ENCODE results near the gene CENPB.

The CENPB gene

DNA sequence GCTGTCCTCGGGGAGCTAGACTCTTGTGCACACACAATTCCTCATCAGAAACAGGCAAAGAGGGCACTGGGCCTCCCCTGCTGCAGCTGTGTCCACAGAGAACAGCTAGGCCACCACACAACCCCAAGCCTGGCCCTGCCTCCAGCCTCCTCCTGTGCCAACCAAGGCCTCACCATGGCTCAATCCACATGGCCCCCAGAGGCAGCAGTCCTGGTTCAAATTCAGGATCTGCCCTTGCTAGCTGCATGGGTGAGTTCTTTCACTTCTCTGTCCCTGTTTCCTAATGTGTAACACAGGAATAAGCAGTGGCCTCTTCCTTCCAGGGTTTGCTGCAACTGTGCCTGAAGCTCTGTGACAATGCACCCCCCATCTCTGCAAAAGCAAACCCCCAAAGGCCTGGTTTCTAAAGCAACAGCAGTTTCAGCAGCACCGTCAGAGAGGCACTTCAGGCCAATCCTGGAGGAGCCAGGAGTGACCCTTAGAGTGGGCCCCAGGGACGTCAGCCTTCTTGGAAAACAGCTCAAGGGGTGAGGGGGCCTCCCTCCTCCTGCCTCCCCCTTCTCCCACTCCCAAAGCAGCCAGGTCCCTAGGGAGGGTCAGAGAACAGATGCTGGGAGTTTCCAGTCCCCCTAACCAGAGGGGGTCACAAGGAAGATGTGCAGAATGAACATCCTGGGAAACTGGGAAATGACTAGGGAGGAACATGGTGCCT is 21.2 kb downstream of the CENPB start:
- DNase-seq: no peak

DNA sequence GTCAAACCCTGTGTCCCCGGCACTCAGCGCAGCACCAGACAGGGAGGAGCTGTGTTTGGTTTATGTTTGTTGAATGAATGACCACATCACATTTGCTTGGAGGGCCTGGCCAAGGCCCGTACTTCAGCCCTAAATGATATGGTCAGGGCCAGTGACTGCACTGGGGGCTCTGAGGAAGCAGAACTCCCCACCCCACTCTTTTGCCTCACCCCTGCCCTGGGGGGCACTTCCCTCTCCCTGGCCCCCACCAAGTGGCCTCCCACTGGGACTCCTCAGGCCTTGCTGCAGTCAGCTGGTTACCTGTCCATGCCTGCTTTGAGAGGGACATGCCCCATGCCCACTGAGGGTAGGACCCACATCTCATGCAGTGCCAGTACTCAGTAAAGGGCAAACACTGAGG is 21.9 kb downstream of the CENPB start:
- DNase-seq: no peak

DNA sequence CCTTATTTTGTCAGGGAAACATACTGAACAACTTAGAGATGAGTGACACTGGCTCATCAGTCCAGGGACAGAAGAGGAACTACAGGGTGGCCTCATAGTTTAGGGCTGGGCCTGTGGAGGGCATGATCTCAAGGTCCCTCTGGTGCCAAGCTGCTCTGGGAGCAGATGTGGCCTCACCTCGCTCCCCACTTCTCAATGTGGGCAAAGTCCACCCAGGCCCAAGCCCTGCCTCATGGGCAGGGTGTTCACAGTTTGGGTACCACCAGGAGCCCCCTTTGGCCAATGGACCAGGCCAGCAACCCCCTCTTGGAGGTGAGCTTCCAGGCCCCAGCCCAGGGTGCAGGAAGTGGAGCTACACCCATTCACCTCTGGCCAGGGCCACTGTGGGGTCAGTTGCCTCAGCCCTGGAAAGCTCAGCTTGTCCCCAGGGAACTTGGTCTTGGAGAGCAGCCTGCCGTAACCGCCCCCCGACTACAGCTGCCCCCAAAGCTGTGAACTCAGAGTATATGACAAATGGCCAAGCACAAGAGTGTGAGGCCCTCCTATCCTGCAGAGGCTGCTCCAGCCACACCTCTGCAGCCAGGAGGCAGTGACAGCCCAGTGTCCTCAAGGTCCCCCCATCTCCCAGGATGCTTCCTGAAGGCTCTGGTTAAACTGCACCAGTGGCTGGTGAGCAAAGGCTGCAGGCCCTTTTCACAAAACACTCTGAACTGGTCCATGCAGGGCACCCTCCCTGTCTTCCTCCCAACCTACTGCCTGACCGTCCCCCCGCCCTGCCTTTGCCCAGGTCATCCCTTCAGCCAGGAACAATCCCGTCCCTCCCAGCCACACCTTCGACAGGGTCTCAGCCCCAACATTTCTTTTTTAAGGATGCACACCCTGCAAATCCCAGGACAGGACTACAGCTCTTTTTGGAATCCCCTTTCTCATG is 22.6 kb downstream of the CENPB start:
- DNase-seq: no peak

DNA sequence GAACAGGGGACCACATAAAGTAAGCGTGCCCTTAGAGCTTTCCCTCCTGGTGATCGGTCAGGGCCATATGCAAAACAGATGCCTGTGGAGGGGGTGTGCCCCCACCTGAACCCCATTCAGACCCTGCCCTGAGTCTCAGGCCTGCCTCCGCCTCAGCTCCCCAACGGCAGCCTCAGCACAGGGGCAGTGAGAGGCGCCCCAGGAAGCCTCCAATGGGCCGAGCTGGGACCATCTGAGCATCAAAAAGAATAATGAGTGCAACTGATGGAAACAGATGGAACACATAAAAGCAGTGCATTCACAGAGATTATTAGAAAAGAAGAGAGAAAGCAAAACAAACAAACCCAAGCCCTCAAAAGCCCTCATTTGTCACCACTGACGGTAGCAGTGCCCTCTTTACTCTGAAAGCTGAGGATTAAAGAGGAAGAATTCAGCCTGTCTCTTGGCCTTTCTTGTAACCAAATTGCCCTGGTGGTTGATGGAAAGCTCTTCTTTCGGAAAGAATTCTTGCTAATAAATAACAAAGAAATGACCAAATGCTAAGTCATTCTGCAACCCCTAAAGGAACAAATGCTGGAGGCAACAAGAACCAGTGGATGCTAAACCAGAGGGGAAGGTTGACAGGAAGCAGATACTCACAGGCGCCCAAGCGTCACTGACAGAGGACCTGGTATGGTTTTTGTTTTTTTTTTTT is 25.7 kb downstream of the CENPB start:
- no peak for DNase-seq

DNA sequence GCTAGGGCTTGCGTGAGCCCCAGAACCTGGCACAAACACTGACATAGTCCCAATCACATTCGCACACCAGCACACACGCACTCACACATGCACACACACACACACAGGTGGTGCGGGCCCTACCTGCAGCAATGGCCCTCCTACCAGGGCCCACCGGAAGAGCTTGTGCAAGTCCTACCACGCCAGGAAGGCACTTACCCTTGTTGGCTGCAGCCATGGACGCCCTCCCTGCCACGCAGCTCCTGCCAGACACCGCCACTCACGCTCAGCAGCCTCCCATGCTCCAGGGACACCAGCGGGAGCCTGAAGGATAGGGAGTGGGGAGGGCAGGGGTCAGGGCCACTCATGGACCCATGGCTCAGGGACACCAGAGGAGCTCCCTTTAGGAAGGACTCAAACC is 26.7 kb downstream of the CENPB start:
- no peak for DNase-seq

DNA sequence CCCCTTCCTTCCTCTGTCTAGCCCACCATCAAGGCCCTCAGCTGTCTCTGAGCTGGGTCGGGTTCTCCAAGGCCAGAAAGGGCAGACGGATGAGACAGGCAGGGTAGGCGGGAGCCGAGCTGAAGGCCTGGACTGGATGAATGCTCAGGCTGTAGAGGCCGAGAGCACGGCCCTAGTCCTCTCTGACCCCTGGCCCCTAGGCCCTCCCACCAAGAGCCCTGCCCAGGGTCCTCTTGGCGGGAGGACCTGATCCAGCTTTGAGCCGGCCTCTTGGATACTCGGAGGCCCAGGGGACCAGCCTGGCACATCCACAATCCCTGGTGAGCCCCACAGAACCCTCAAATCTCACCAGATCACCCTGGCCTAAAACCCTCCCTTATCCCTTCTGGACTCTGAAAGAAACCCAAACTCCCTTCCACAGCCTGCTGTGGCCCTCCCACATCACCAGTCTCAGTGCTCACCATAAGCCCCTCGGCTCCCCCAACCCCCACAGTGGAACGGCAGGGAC is 27.2 kb downstream of the CENPB start:
- no peak for DNase-seq

DNA sequence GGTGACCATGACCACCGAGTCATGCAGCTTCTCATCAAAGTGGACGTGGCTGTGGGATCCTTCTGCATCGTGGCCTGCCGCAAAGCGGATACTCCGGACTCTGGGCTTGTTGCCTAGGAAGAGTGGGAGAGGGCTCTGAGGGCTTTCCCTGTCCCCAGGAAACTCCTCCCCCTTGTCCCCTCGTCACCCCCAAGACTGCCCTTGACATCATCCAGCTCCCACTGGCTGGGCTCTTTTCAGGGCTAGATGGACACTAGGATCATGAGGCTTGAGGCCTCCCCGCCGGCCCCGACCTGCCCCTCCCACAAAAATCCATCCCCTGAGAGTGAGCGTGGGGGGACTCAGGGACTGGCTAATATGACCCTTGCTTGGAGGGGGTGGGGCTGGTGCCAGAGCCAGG is 28.0 kb downstream of the CENPB start:
- no peak for DNase-seq

DNA sequence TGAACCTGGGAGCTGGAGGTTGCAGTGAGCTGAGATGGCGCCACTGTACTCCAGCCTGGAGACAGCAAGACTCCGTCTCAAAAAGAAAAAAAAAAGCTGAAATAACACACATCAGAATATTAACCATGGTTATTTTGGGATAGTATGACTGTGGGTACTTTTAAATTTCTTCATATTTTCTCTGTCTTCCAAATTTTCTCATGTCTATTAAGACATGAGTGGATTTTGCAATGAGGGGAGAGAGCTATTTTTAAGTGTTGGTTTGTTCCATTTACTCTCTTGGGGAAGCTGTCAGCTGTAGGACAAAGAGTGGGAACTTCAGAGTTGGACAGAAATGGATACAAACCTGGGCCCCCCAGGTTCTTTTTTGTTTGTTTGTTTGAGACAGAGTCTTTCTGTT is 29.3 kb downstream of the CENPB start:
- no peak for DNase-seq

DNA sequence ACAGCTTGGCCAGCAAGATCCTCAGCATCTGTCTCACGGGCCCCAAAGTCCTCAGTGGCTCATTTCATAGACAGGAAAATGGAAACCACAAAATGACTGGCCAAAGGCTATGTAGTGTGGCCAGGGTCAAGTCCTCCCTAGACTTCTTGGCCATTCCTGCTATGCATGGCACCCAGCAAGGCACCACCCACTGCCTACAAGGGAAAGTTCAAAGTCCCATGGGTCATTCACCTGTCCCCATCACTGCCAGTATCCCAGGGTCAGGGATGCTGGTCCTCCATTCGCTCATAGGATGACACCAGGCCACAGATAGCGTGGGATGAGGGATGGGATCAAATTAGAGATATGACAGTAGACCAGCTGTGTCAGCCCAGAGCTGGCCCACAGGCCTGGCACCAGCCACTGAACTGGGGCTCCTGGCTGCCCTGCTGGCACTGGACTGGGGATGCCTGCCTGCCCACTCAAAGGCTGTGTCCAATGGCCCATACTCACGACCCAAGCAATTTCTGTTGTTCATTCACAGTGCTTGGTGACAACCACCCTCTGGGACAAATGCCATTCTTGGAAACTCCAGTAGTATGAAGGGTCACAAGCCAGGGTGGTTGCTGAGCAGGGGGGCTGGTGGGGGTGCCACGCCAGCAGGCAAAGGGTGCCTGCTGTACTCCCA is 30.6 kb downstream of the CENPB start:
- no peak for DNase-seq

DNA sequence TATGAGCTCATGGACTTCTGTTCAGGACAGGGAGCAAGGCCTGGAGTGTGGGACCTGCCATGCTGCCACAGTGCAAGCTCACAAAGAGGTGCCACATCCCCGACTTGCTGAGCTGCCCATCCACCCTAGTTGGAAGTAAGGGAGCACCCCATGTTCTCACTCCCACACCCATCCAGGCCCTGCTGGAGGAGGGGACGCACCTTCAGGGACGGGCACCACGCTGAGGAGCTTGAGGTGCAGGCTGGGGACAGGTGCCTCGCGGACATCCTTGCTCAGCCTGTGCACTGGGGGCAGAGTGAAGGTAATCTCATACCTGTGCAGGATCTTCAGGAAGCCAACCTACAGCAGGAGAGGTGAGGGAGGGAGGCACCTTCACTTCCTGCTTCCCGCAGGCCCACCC is 31.3 kb downstream of the CENPB start:
- no peak for DNase-seq

DNA sequence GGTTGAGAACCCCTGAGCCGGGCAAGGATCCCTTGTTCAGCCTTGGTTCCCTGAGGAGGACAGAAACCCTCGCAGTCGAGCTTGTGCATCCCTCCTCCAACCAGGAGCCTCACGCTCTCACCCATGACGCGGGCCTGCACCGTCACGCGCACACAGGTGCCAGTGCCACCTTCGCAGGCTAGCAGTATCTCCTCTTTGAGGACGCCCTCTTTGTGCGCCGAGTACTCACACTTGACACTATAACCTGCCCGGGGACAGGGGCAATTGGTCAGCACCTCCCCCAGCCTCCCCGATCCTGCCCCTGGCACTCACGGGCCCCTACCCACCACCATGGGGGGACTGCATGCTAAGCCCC is 32.3 kb downstream of the CENPB start:
- DNase-seq: no peak

DNA sequence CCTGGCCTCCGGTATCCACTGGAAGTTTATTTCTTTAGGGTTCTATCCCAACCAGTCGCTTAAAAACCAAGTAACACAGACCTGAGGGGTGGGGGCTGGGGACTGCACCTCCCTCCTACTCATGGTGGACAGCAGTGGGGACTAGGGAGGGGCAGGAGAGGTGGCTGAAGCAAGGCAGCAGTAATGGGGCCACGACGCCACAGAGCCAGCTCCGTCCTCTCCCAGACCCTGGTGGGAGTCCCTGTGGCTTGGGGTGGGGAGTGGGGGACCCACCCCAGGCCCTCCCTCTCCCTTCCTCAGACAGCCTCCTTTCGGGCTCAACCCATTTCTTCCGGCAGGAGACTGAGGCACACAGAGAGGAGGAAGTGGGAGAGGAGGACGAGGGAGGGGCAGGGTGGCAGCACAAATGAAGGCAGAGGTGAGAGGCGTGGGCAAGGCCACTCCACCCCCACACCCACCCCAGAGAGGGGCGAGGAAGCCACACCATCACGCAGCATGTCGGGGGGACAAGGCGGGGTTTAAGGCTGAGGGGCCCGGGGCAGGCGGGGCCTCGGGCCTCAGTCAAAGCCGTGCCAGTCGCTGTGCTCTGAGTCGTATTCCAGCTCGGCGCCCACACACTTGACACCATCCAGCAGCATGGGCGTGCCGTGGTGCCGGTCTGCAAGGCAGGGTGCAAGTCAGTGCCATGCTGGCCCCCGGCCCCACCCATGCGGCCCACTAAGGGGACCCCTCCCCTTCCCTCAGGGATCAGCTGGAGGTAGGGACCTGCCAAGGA is 32.9 kb downstream of the CENPB start:
- DNase-seq: no peak

DNA sequence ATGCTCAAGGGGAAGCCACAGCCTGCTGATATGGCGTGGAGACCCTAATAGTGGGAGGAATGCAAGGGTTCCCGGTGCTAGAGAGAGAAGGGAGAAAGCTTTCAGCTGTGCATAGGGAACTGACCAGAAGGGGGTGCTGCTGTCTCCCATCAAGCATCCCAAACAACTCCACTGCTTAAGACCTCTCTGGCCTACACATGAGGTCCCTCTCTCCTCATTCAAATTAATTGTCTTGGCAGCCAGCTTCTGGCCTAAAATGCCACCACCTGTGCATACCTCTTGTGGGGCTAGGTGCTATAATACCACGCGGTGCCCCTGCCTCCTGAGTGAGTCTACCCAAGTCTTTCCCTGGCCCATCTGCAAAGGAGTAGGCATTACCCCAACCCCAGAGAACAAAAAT is 33.4 kb downstream of the CENPB start:
- no peak for DNase-seq

DNA sequence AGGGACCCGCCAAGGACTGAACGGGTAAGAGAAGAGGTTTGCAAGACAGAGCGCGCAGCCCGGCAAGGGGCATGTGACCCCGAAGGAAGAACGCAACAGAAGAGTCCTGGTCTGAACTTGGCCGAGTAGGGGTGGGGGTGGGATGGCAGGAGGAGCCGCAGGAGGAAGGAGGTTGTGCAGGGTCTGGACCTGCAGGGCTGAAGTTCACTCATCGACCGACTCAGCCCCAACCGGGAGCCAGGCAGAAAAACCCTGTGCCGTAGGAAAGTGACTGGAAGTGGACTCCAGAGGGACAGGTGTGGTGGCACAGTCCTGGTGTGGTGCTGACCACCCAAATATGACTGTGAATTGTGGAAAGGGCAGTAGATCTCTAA is 34.2 kb downstream of the CENPB start:
- no peak for DNase-seq

DNA sequence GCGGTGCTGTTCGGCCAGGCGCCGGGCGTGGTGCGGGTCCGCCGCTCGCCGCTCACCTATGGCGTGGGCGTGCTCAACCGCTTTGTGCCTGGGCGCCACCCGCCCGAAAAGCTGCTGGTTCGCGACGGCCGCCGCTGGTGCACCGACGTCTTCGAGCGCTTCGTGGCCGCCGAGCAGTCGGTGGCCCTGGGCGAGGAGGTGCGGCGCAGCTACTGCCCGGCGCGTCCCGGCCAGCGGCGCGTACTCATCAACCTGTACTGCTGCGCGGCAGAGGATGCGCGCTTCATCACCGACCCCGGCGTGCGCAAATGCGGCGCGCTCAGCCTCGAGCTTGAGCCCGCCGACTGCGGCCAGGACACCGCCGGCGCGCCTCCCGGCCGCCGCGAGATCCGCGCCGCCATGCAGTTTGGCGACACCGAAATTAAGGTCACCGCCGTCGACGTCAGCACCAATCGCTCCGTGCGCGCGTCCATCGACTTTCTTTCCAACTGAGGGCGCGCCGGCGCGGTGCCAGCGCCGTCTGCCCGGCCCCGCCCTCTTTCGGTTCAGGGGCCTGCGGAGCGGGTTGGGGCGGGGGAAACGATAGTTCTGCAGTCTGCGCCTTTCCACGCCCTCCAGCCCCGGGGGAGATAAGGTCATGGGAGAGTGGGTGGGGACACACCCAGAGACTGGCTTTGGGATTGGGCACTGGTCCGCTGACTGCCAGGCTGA is 34.7 kb downstream of the CENPB start:
- no peak for DNase-seq

DNA sequence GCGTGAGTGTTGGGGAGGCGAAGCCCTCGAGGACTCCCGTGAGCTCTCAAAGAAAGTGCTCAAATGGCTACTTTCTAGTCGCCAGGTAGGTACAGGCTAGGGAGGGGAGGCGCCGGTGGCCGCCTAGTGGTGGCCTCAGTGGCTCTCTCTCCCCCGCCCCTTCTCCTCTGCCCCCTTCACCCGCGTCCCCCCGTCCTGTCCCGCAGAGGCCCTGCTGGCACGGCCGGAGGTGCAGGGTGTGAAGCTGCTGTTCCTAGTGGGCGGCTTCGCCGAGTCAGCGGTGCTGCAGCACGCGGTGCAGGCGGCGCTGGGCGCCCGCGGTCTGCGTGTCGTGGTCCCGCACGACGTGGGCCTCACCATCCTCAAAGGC is 35.2 kb downstream of the CENPB start:
- no peak for DNase-seq

DNA sequence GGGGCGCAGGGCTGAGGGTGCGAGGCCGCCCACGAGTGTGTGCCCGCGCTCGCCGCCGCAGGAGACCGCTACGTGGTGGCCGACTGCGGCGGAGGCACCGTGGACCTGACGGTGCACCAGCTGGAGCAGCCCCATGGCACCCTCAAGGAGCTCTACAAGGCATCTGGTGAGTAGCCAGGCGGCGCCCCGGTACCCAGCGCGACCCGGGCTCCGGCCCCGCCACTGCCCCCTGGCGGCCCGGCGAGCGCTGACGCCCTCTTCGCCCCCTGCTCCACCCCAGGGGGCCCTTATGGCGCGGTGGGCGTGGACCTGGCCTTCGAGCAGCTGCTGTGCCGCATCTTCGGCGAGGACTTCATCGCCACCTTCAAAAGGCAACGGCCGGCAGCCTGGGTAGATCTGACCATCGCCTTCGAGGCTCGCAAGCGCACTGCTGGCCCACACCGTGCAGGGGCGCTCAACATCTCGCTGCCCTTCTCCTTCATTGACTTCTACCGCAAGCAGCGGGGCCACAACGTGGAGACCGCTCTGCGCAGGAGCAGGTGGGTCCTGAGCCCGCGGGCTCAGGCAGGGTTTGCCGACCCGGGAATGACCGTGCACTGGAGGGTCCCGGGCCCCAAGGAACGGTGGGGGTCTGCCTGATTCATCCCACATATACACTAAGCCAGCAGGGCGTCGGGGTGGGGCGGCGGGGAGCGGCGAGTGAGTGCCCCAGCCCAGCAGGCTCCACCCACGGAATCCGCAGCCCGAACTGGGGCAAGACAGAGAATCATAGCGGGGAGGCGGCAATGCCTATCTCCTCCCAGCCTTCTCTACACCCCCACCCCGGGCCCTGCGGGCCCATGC is 36.6 kb downstream of the CENPB start:
- DNase-seq: no peak

DNA sequence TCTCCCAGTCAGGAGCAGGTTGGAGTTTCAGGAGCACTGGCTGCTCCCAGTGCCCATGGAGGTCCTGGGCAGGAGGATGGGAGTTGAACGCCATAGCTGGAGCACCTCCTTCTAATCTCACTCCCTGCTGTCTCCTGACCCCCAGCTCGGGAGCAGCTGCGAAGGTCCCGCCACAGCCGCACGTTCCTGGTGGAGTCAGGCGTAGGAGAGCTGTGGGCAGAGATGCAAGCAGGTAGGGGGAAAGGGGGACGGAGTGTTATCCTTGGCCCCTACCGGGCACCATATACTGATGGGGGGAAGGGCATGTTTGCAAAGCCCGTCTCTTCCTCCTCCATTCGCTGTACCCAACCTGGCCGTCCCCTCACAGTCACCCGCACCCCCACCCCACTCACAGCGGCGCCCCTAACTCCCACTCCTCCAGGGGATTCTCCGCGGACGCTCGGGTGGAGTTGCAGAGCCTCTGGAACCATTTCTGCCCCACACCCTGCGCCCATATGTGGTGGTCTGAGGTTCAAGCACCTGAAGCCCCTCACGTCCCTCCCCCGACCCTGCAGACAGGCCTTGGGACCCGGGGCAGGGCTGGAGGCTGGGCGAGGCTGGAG is 37.4 kb downstream of the CENPB start:
- DNase-seq: no peak

DNA sequence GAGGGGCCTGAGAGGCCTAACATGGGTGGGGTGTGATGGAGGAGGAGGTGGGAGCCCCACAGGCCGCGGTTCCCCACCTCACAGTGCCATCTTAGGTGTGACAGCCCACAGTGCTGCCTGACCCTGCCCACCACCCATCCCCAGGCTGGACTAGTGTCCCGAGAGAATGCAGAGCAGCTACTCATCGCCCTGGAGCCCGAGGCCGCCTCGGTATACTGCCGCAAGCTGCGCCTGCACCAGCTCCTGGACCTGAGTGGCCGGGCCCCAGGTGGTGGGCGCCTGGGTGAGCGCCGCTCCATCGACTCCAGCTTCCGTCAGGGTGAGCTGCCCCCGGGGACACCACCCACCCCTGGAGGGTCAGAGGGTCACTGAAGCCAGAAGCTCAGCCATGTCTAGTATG is 38.5 kb downstream of the CENPB start:
- no peak for DNase-seq

DNA sequence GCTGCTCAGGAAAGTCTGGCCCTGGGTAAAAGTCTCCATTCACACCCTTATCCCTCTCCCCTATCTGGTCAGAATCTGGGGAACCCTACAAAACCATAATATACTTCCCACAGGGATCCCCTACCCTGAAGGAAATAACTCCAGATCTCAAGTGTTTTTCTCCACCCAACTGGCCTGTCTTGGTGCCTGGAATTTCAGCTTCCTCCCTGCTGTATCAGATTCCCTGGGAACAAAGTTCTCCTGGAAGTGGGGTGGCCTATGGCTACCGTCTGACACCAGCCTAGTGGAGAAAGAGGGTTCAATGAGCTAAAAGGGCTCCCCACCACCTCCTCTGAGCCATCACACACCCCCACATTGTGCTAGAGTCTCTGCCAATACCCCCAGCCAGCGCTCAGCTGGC is 39.1 kb downstream of the CENPB start:
- DNase-seq: no peak
